Right forelimb (tissue), 1 donor: Measurements from ENCODE around the gene RRAS.

ENCODE experiments used
- DNase-seq: peaks from one replicate; pipeline ENCODE4 v3.0.0-alpha.2; 2018

RRAS gene

GRCh38 chr19:49593233-49594113 is 46.5 kb downstream of the RRAS start:
- peak; percentile 94 for DNase-seq

DNA sequence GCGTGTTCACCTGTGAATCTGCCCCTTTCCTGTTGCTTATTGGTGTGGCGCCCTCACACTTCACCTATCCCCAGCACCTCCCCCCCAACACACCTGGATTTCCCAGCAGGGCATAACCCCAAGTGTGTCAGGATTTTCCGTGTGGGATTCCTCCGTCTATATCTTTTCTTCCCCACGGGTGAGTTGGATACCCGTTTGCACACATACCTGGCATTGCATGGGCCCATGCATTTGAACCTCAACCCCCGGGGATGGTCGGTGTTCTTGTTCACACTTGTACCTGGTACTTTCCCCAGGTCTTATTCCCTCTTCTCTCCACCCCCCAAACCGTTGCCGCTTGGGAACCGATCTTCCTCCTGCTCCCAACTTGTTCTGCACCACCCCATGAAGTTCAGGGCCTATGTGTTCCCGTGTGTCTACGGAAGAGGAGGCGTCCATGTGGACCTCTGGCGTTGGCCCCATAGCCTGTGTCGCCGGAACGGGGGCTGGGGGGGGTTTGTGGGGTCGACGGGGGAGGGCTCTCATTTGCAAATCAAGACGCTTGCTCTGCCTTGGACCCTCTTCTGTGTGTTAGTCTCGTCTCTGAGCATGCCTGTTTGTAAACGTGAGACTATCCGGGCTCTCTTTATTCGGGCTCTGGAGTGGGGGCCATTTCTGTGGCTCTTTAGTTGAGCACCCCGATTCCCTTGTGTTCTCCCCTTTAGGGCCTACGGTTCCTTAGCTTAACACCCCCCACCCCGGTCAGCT is 47.3 kb downstream of the RRAS start:
- DNase-seq, result no peak

- peak; percentile 75 for DNase-seq
These were observed 48.0 kb downstream of the RRAS start for GRCh38 chr19:49591731-49592485.

- peak; percentile 90 for DNase-seq
These were observed 48.8 kb downstream of the RRAS start, which contains the start of gene PRR12 for GRCh38 chr19:49590971-49591730. Gene PRR12 (plus strand): TSS chr19:49591182. CDS start chr19:49591655, 473 bp downstream.

GRCh38 chr19:49590071-49590970 is 49.6 kb downstream of the RRAS start:
- DNase-seq, result peak; percentile 94

DNA sequence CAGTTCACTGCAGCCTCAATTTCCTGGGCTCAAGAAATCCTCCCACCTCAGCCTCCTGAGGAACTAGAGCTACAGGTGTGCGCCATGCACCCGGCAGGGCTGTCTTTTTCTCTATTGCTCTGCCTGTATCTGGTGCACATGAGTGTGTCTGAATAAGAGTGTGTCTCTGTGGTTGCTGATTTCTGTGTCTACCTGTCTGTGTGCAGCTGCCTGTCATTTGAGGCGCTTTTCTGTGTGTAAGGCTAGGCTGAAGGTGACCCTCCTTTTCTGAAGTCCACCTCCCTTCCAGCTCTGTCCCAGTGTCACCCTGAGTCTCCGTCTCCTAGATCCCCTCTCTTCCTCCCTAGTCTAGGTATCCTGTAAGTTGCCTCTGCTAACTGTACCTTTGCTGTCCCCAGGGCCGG is 50.4 kb downstream of the RRAS start:
- peak; percentile 55 for DNase-seq

DNA sequence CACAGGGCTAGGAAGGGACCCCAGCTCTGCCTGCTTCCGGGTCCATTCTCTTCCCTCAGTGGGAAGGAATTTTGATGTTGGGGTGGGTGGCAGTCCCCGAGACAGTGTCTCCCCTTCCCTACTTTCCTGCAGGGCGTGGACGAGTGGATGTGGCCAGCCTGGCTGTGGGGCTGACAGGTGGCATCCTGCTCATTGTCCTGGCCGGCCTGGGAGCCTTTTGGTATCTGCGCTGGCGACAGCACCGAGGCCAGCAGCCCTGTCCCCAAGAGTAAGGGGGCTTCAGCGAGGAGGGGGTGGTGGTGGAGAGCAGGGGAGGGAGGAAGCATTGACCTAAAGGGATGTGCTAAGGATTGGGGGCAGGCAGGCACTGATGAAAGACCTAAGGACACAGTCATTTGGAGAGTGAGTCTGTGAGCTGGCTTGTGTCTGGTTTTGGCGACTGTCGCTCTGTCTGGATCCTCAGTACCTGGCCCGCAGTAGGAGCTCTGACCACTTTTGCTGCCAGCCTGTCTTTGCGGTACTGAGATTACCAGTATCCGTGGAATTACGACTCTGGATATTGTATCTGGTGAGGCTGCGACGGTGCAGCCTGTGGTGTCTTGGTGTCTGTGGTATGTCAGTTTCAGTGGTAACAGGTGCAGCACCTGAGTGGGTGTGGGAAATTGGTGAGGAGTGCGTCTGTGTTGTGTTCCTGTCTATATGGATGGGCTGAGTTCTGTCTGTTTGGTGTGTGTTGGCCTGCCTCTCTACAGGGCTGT is 51.4 kb downstream of the RRAS start:
- no peak for DNase-seq

DNA sequence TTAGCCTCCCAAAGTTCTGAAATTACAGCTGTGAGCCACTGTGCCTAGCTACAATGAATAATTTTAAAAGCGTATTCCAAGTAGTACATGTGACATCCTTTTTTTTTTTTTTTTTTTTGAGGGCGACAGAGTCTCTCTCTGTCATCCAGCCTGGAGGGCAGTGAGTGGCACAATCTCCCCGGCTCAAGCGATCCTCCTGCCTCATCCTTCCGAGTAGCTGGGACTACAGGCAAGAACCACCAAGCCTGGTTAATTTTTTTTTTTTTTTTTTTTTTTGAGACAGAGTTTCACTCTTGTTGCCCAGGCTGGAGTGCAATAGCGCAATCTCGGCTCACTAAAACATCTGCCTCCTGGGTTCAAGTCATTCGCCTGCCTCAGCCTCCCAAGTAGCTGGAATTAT is 52.7 kb downstream of the RRAS start:
- no peak for DNase-seq
